Embryonic facial prominence (tissue), 1 donor: ENCODE measurements around the gene ARL10.
"Not testable (repeated sequence)": the region's sequence is repeated elsewhere in the genome, so short reads cannot be mapped to it uniquely, and the experiment has no call there.

Source experiments
- DNase-seq: peaks from one replicate; pipeline ENCODE4 v3.0.0-alpha.2; 2016; ENCODE audit errors: extremely low spot score

ARL10 gene

GRCh38 chr5:176388444-176389134 is 23.3 kb downstream of the ARL10 start, which contains the start of the genes HIGD2A and NOP16:
Gene HIGD2A (plus strand): TSS chr5:176388751. CDS start chr5:176388820, 69 bp downstream.
Gene NOP16 (minus strand): TSS chr5:176388598. CDS start chr5:176388539, 59 bp downstream.
- DNase-seq, result peak; percentile 100

- DNase-seq, result no peak
These were observed 24.1 kb downstream of the ARL10 start for GRCh38 chr5:176389135-176390123.

- DNase-seq, result no peak
These were observed 26.2 kb downstream of the ARL10 start for GRCh38 chr5:176391479-176391878.

GRCh38 chr5:176391999-176392398 is 26.7 kb downstream of the ARL10 start:
- DNase-seq, result no peak

GRCh38 chr5:176392526-176392925 is 27.2 kb downstream of the ARL10 start:
- DNase-seq, result no peak

GRCh38 chr5:176394096-176394495 is 28.8 kb downstream of the ARL10 start:
- DNase-seq, result no peak

- no peak for DNase-seq
These were observed 29.8 kb downstream of the ARL10 start for GRCh38 chr5:176394881-176395675.

GRCh38 chr5:176396330-176396729 is 31.0 kb downstream of the ARL10 start:
- no peak for DNase-seq

GRCh38 chr5:176397736-176398420 is 32.6 kb downstream of the ARL10 start:
- no peak for DNase-seq

GRCh38 chr5:176400382-176401156 is 35.3 kb downstream of the ARL10 start:
- DNase-seq, result no peak

- DNase-seq, result no peak
These were observed 36.3 kb downstream of the ARL10 start for GRCh38 chr5:176401281-176402205.

- DNase-seq, result no peak
These were observed 40.6 kb downstream of the ARL10 start for GRCh38 chr5:176405656-176406435.

- DNase-seq, result no peak
These were observed 41.3 kb downstream of the ARL10 start for GRCh38 chr5:176406436-176407052.

- DNase-seq, result no peak
These were observed 42.4 kb downstream of the ARL10 start for GRCh38 chr5:176407456-176408251.

GRCh38 chr5:176408252-176408573 is 42.9 kb downstream of the ARL10 start:
- not testable (repeated sequence) for DNase-seq

GRCh38 chr5:176408590-176408989 is 43.3 kb downstream of the ARL10 start:
- DNase-seq, result no peak

- no peak for DNase-seq
These were observed 44.5 kb downstream of the ARL10 start for GRCh38 chr5:176409765-176410164.
